Neuron (in vitro differentiated cells): ENCODE data around the gene VGLL4.
"Not testable (repeated sequence)": the region's sequence is repeated elsewhere in the genome, so short reads cannot be mapped to it uniquely, and the experiment has no call there.

Experiments
- H2AFZ ChIP-seq: one replicate; pipeline ENCODE4 v1.6.1; 2013; ENCODE audit warnings: low read depth, mild to moderate bottlenecking, inconsistent platforms, low read length, moderate library complexity
- H3K27me3 ChIP-seq: one replicate; pipeline ENCODE4 v1.6.1; 2013; ENCODE audit warnings: low read length; ENCODE audit not compliant: insufficient read depth
- H3K36me3 ChIP-seq: one replicate; pipeline ENCODE4 v1.6.1; 2013; ENCODE audit warnings: low read length; ENCODE audit not compliant: insufficient read depth
- H3K4me1 ChIP-seq: one replicate; pipeline ENCODE4 v1.6.1; 2013; ENCODE audit warnings: low read length; ENCODE audit not compliant: insufficient read depth
- H3K4me3 ChIP-seq: 2 replicates; pipeline ENCODE4 v1.5.1; 2013; ENCODE audit warnings: mild to moderate bottlenecking, low read length, moderate library complexity
- H3K9me3 ChIP-seq: one replicate; pipeline ENCODE4 v1.6.1; 2013; ENCODE audit warnings: low read length

Gene VGLL4

DNA sequence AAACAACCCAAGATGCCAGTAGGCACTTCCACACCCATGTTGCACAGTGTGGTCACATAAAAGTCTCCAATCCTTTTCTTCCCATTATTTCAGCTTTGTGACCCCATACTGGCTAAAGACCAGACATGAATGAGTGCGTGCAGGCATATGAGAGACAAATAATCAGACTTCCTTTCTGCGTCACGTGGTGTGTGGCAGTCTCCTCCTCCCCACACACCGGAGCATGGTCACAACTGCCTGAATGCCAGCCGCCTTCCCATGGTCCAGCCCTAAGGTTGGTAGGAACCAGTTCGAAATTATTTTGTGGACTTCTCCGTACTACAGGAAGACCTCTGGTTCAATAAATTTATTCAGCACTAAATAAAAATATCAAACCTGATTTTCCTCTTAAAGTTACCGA lies 65.5 kb downstream of the VGLL4 start:
- Histone ChIP-seq H3K9me3 (no peaks in the 10 kb centered on the region), H3K27me3 (no peaks in the 10 kb centered on the region), H3K4me1 (peaks cover 23% of the 10 kb centered on the region), H2AFZ (no peak overlapping the region), H3K36me3 (peaks cover 3% of the 10 kb centered on the region), H3K4me3 (no peak overlapping the region)

DNA sequence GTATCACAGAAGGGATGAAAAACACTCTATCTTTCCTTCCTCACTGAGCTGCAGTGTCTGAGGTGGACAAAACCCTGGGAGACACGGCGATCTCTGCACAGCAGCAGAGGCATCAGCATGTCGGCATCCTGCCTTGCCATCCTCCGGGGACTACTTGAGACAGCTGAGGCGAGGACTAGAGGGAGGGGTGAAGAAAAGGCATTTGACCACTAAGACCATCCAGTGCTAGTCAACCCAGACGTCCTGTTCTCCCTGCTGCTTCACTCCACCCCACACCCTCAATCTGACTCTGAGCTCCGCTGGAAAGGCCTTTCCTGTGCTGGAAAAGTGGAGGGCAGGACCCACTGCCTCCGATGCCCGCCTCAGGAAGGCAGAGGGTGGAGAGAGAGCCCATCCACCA lies 67.3 kb downstream of the VGLL4 start:
- Histone ChIP-seq H3K4me3 (no peak overlapping the region), H2AFZ (no peak overlapping the region), H3K9me3 (no peaks in the 10 kb centered on the region), H3K4me1 (peaks cover 6% of the 10 kb centered on the region), H3K36me3 (peaks cover 7% of the 10 kb centered on the region), H3K27me3 (no peaks in the 10 kb centered on the region)

DNA sequence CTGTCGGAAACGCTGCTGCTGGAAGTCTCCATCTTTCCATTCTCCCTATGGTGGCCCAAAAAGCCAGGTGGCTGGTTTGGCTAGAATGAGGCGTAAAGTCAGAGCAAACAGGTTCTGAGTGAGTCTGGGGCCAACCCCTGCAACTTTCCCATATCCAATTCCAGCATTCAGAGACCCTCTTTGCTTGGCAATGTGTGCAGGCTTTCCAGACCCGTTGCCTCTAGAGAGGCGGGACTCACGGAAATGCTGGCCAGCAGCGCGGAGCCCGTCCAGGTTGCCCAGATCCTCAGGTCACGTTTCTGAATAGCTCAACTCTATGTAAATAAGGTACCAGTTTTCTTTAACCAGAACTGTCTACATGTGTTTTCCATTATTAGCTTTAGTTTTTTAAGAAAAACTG lies 68.0 kb downstream of the VGLL4 start:
- Histone ChIP-seq H3K4me3 (no peak overlapping the region), H2AFZ (no peak overlapping the region), H3K9me3 (no peaks in the 10 kb centered on the region), H3K4me1 (peaks cover 2% of the 10 kb centered on the region), H3K36me3 (peaks cover 8% of the 10 kb centered on the region), H3K27me3 (no peaks in the 10 kb centered on the region)

DNA sequence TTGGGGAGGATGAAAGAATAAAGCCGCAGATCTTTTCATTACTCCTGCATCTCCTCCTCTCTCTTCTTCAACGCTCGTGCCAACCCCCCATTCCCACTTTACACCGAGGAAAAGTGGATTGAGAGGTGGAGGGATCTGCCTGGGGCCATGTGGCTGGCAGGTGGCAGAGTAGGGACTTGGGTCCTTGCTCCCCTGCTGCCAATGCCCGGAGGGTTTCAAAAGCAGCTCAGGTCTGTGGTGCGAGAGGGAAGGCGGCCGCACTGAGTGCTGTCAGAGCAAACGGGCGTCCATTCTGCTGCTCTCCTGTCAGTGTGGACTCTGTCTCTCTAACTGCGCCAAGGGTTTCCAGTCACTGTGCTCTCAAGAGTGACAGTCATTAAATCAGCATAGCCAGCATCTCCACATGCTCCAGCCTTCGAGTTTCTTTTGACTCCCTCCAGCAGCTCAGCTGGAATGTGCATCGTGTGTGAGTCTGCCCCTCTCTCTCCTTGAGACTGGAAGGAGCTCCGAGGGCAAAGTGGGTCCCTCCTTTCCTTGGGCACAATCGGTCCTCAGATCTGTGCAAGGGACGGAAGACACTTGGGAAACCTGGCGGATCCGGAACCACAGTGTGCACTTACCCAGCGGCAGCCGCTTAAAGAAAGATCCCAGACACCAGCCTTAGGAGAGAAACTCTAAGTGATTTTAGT lies 68.6 kb downstream of the VGLL4 start:
- no peaks in the 10 kb centered on the region for H3K27me3 ChIP-seq
- peaks cover 2% of the 10 kb centered on the region for H3K4me1 ChIP-seq
- peaks cover 8% of the 10 kb centered on the region for H3K36me3 ChIP-seq
- H3K4me3 ChIP-seq: no peak overlapping the region
- no peaks in the 10 kb centered on the region for H3K9me3 ChIP-seq
- H2AFZ ChIP-seq: no peak overlapping the region

DNA sequence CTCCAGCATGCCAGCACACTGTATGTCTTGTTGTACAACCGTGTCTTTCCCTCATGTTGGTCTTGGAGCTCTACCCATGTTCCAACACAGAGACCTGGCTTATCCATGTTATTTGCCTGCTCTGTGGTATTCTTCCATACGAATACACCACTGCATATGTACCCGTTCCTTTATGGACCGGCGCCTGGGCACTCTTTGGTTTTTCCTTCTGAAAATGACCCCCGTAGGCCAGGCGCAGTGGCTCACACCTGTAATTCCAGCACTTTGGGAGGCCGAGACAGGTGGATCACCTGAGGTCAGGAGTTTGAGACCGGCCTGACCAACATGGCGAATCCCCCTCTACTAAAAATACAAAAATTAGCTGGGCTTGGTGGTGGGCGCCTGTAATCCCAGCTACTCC lies 71.1 kb downstream of the VGLL4 start:
- H3K4me3 ChIP-seq, H3K4me1 ChIP-seq, H3K9me3 ChIP-seq, H2AFZ ChIP-seq, H3K27me3 ChIP-seq: not testable (repeated sequence)
- peaks cover 12% of the 10 kb centered on the region for H3K36me3 ChIP-seq

DNA sequence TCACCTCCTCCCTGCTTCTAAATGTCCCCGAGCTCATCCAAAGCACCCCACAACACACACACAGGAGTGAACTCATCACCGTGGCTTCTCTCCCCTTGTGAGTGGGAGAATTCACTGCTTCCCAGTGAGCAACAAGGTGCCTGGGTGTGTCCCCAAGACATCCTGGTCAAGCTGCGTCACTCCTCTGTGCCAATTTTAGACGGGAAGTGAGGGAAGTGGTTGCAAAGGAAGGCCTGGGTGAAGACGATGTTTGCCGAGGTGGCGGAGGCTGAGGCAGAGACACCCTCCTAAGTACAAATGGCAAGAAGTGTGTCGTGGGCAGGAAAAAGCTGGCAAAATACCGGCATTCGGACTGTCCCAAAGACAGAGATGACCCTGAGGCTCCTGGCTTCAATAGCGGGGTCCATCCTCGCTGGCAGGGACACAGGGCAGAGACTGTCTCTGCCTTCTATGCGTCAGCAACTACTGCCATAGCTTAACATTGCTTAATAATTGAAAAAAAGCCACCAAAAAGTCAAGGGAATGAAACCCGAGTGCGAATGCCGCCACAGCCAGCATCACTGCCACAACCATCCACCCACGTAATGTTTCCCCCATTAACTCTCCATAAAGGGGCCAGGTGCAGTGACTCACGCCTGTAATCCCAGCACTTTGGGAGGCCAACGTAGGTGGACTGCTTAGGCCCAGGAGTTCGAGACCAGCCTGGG lies 72.8 kb downstream of the VGLL4 start:
- H3K9me3 ChIP-seq: peaks cover 2% of the 10 kb centered on the region
- no peak overlapping the region for H2AFZ ChIP-seq
- no peaks in the 10 kb centered on the region for H3K27me3 ChIP-seq
- no peak overlapping the region for H3K4me3 ChIP-seq
- H3K36me3 ChIP-seq: peaks cover 28% of the 10 kb centered on the region
- H3K4me1 ChIP-seq: no peaks in the 10 kb centered on the region

DNA sequence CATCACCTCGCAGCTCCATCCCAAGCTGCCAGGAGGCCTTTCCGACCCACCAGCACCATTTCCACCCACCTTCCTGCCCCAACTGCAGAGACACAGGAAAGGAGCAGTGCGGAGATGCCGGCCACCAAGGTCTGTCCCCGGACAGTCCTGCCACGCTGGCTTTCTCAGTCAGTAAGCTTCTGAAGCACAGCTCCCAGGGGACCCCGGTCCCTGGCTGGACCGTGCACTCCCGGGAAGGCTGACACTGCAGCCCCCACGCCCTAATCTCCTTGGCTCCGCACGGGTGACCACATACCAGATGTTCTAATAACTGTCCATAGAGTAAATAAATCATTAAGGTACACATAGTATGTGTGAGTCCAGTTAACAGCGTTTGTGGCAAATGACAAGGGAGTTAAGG lies 73.5 kb downstream of the VGLL4 start:
- Histone ChIP-seq H3K27me3 (no peaks in the 10 kb centered on the region), H2AFZ (no peak overlapping the region), H3K4me1 (no peaks in the 10 kb centered on the region), H3K4me3 (no peak overlapping the region), H3K9me3 (peaks cover 2% of the 10 kb centered on the region), H3K36me3 (peaks cover 34% of the 10 kb centered on the region)

DNA sequence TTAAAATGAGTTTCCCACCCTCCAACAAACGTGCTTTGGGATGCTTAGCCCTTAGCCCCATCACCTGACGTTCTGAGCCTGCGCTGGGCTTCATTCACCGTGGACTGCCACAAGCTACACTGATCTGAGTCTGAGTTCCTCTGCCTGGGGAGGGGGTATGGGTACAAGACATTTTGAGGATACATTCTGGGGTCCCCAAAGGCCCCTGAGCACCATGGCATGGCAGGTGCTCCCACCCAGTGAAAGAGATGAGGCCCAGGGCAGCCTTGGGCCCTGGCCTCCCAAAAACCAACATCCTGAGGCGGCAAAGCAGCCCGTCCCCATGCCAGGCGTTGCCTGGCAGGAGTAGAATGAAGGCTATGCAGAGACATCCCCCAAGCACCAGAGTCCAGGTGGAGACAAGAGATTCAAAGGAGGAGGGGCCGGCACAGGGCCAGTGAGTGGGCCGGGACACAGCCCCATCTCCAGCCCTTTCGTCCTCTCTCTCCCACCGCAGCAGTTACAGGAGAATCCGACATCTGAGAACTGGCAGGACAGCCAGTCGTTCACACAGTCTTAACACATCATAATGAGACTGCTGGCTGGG lies 74.5 kb downstream of the VGLL4 start:
- Histone ChIP-seq H3K4me3 (no peak overlapping the region), H2AFZ (no peak overlapping the region), H3K4me1 (no peaks in the 10 kb centered on the region), H3K9me3 (peaks cover 2% of the 10 kb centered on the region), H3K27me3 (no peaks in the 10 kb centered on the region), H3K36me3 (peaks cover 40% of the 10 kb centered on the region)

DNA sequence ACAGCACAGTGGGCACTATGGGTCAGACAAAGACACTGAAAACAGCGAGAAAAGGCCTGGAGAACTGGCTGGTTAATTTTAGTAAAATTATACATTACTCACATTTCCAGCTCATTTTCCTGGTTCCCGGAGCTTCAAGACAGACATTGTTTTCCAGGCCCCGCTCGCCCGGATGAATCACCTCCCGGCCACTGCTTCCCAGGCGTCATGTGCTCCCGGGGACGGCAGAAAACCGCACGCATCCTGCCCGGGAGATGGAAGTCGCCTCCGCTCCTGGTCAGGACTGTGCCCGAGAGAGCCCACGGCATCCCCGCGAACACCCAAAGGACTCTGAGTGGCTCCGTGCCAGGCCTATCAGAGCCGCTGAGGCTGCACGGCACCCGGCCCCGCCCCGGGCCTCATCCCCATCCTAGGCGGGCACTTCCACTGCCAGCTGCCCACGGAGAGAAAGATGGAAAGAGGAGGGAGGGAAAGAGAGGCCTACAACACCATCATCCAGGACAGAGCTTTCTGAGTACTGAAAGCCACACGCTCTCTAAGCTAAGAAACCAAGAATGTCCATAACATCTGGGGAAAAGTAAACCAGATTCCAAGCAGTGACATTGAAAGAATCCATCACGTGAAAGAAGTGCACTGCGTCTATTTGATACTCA lies 75.1 kb downstream of the VGLL4 start:
- Histone ChIP-seq H2AFZ (no peak overlapping the region), H3K9me3 (peaks cover 2% of the 10 kb centered on the region), H3K4me3 (no peak overlapping the region), H3K4me1 (no peaks in the 10 kb centered on the region), H3K36me3 (peaks cover 47% of the 10 kb centered on the region), H3K27me3 (no peaks in the 10 kb centered on the region)

DNA sequence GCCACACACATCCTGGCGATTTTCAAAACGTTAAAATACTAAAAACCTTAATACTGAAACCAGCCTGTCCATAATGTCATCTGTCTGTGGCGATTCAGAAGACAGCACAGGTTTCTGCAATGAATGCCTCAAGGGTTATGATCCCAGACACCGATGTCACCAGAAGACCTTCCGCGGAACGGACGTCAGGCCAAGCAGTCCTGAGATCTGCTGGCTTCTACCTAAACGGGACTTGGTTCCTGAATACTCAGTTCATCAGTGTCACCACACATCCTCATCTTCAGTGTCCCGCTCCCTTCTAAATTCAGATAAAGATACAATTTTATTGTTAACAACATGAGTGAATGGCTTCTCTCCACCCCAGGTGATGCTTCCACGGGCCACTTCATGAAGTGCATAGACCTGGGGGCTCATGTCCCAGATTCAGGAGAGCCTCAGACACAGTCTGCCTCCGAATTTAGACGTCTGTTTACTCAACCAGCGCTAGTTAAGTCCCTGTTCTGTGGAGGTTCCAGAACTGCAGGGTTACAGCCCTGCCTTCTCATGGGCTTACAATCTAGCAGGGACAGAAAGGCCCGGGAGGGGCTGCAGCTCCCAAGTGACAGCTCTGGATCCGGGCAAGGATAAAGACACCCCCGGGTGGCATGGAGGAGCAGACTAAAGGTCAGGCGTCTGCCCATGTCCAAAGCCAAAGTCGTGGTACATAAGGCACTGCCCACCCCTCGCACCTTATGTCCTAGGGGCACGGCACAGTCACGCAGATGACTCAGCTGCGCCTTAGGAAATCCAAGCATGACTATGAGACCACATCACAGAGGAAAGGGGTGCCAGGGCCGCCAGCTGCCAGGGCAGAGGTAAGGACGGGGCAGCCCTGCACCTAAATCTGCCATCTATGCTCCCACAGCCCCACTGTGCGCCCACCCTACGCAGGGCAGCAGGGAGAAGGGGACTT lies 75.9 kb downstream of the VGLL4 start:
- Histone ChIP-seq H3K36me3 (peaks cover 54% of the 10 kb centered on the region), H3K9me3 (peaks cover 2% of the 10 kb centered on the region), H3K27me3 (no peaks in the 10 kb centered on the region), H3K4me1 (no peaks in the 10 kb centered on the region), H2AFZ (no peak overlapping the region), H3K4me3 (no peak overlapping the region)

DNA sequence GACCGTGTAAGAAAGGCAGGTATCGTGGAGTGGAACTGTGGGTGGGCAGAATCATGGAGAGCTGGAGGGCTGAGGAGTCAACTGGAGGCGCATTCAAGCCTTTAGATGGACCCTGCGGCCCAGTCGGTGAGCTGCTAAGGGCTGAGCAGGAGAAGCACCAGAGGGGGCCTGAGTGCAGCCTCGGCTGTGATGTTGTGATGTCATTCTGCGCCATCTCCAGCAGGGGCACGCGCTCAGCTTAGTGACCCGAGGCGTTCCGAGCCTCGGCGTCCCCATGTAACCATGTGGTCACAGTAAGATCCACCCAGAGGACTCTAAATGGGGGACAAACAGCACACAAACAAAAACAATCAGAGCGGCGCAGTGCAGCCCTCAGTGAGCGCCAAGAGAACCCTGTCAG lies 76.8 kb downstream of the VGLL4 start:
- H3K9me3 ChIP-seq: peaks cover 2% of the 10 kb centered on the region
- H2AFZ ChIP-seq: no peak overlapping the region
- no peaks in the 10 kb centered on the region for H3K4me1 ChIP-seq
- peaks cover 59% of the 10 kb centered on the region for H3K36me3 ChIP-seq
- no peak overlapping the region for H3K4me3 ChIP-seq
- no peaks in the 10 kb centered on the region for H3K27me3 ChIP-seq

DNA sequence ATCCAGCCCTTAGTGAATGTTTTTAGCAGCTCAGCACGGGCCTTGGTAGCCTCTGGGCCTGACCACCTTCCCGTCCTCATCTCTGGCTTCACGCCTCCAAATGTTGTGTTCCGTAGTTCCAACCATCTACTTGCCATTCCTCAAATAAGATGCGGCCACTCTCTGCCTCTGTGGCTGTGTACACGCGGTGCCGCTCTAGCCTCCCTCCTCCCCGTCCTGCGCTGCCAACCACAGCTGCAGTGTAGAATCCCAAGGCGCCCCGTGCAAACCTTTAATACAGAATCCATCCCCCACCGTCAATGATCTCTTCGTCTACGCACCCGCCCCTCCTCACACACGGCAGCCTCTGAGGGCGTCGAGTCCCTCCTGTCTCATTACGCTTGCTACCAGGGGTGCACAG lies 77.2 kb downstream of the VGLL4 start:
- Histone ChIP-seq H3K36me3 (peaks cover 59% of the 10 kb centered on the region), H2AFZ (no peak overlapping the region), H3K9me3 (peaks cover 2% of the 10 kb centered on the region), H3K4me1 (no peaks in the 10 kb centered on the region), H3K27me3 (no peaks in the 10 kb centered on the region), H3K4me3 (no peak overlapping the region)
